Measurements from ENCODE around the gene ETNPPL.

The ETNPPL gene

GRCh38 chr4:108762559-108763225 is at the start of gene ETNPPL:
Gene ETNPPL, minus strand, starts transcription at chr4:108763053. Its CDS starts 155 bp downstream, at chr4:108762898.
- no peak for DNase-seq

GRCh38 chr4:108811486-108811885 is 48.6 kb upstream of the ETNPPL start:
- no peak for DNase-seq

GRCh38 chr4:108810087-108810486 is 47.2 kb upstream of the ETNPPL start:
- DNase-seq: no peak

GRCh38 chr4:108804648-108805273 is 41.9 kb upstream of the ETNPPL start:
- no peak for DNase-seq

GRCh38 chr4:108799306-108799705 is 36.5 kb upstream of the ETNPPL start:
- no peak for DNase-seq

- DNase-seq: no peak
Observed at GRCh38 chr4:108796173-108796572, 33.3 kb upstream of the ETNPPL start.

GRCh38 chr4:108795733-108796132 is 32.9 kb upstream of the ETNPPL start:
- DNase-seq: no peak

GRCh38 chr4:108794136-108794535 is 31.3 kb upstream of the ETNPPL start:
- no peak for DNase-seq

GRCh38 chr4:108793415-108793814 is 30.6 kb upstream of the ETNPPL start:
- DNase-seq: no peak

- DNase-seq: no peak
Observed at GRCh38 chr4:108788731-108789130, 25.9 kb upstream of the ETNPPL start.

- DNase-seq: no peak
Observed at GRCh38 chr4:108787724-108788123, 24.9 kb upstream of the ETNPPL start.

- DNase-seq: no peak
Observed at GRCh38 chr4:108787106-108787505, 24.3 kb upstream of the ETNPPL start.

- no peak for DNase-seq
Observed at GRCh38 chr4:108786351-108786750, 23.5 kb upstream of the ETNPPL start.

GRCh38 chr4:108783665-108784463 is 21.0 kb upstream of the ETNPPL start:
- DNase-seq: no peak

- no peak for DNase-seq
Observed at GRCh38 chr4:108779958-108780357, 17.1 kb upstream of the ETNPPL start.

GRCh38 chr4:108777388-108777787 is 14.5 kb upstream of the ETNPPL start:
- DNase-seq: no peak

GRCh38 chr4:108775921-108776320 is 13.1 kb upstream of the ETNPPL start:
- no peak for DNase-seq

GRCh38 chr4:108774809-108775530 is 12.1 kb upstream of the ETNPPL start:
- DNase-seq: no peak

GRCh38 chr4:108772402-108772801 is 9.5 kb upstream of the ETNPPL start:
- DNase-seq: no peak

GRCh38 chr4:108766058-108766457 is 3.2 kb upstream of the ETNPPL start:
- no peak for DNase-seq

GRCh38 chr4:108763986-108764385 is 1.1 kb upstream of the ETNPPL start:
- DNase-seq: no peak

GRCh38 chr4:108763226-108763593 is 357 bp upstream of the ETNPPL start:
- DNase-seq: no peak

GRCh38 chr4:108758498-108758897 is 4.4 kb downstream of the ETNPPL start:
- no peak for DNase-seq
